CD8-positive, alpha-beta memory T cell (primary cell): ENCODE data around the gene BRK1. TPM values are rescaled to one million over a fixed set of nuclear protein-coding genes. Genes with fewer than 3 reads are reported as not detected.
"Not testable (repeated sequence)": the region's sequence is repeated elsewhere in the genome, so short reads cannot be mapped to it uniquely, and the experiment has no call there.

Experiments used
- CTCF ChIA-PET: fragments of 350-600 bp; sonication (Branson Sonifier 250); formaldehyde crosslinking; loops from one replicate; lab custom pipeline; 2021; ENCODE audit warnings: antibody characterized with exemption; lab: Charles Lee
- POLR2A ChIA-PET: fragments of 350-600 bp; sonication (Branson Sonifier 250); formaldehyde crosslinking; loops from one replicate; lab custom pipeline; 2021; ENCODE audit warnings: antibody characterized with exemption; lab: Charles Lee
- DNase-seq, 5 donors: peaks; one replicate each; pipeline versions ENCODE4 v3.0.0 to v3.0.0-alpha.2; 2020 to 2022; ENCODE audit warnings: mixed read lengths in 1 of 5
- H3K27ac ChIP-seq: one replicate; pipeline ENCODE4 v1.7.0; 2013; ENCODE audit warnings: low read depth, mild to moderate bottlenecking, low read length, moderate library complexity
- H3K27me3 ChIP-seq: 2 replicates; pipeline ENCODE4 v1.7.0; 2013; ENCODE audit warnings: low read length, mild to moderate bottlenecking; ENCODE audit not compliant: insufficient read depth, poor library complexity, severe bottlenecking
- H3K36me3 ChIP-seq: 2 replicates; pipeline ENCODE4 v1.7.0; 2013; ENCODE audit warnings: mild to moderate bottlenecking, low read length, moderate library complexity; ENCODE audit not compliant: insufficient read depth
- H3K4me1 ChIP-seq: 2 replicates; pipeline ENCODE4 v1.7.0; 2013; ENCODE audit warnings: mild to moderate bottlenecking, low read length, moderate library complexity; ENCODE audit not compliant: insufficient read depth
- H3K4me3 ChIP-seq: 2 replicates; pipeline ENCODE4 v1.7.0; 2013; ENCODE audit warnings: mild to moderate bottlenecking, low read length
- H3K9me3 ChIP-seq: 2 replicates; pipeline ENCODE4 v1.7.0; 2013; ENCODE audit warnings: mild to moderate bottlenecking, low read length
- H3K27ac Mint-ChIP-seq, 8 donors: one replicate each; pipeline ENCODE4 v1.8.0; 2020 to 2021; ENCODE audit warnings: mixed read lengths in 8 of 8, mild to moderate bottlenecking in 6 of 8, inconsistent platforms in 3 of 8, moderate library complexity in 3 of 8
- H3K27me3 Mint-ChIP-seq, 2 donors: one replicate each; pipeline ENCODE4 v1.8.0; 2020 to 2021; ENCODE audit warnings: mixed read lengths in 2 of 2, mild to moderate bottlenecking in 1 of 2, moderate library complexity in 1 of 2
- H3K36me3 Mint-ChIP-seq, 3 donors: one replicate each; pipeline ENCODE4 v1.8.0; 2020 to 2021; ENCODE audit warnings: mixed read lengths in 3 of 3, inconsistent platforms in 1 of 3, mild to moderate bottlenecking in 1 of 3
- H3K4me1 Mint-ChIP-seq, 3 donors: one replicate each; pipeline ENCODE4 v1.8.0; 2020 to 2021; ENCODE audit warnings: mixed read lengths in 3 of 3, inconsistent platforms in 1 of 3, mild to moderate bottlenecking in 1 of 3
- H3K4me3 Mint-ChIP-seq, 7 donors: one replicate each; pipeline ENCODE4 v1.8.0; 2020 to 2021; ENCODE audit warnings: mixed read lengths in 7 of 7, mild to moderate bottlenecking in 6 of 7, moderate library complexity in 4 of 7, inconsistent platforms in 2 of 7
- H3K9me3 Mint-ChIP-seq, 5 donors: one replicate each; pipeline ENCODE4 v1.8.0; 2020 to 2022; ENCODE audit warnings: mixed read lengths in 5 of 5, mild to moderate bottlenecking in 3 of 5, moderate library complexity in 2 of 5, inconsistent platforms in 1 of 5
- polyA plus RNA-seq: library from polyadenylated mRNA; unstranded; fragments of 300-500 nt; fragmentation: Illumina TruSeq; gene quantifications from one replicate; pipeline ENCODE4 v1.2.3, GENCODE V29; 2021
- total RNA-seq, 2 experiments: library from RNA; stranded (reverse); gene quantifications; one replicate each; pipeline ENCODE4 v1.2.3, GENCODE V29; 2021

The BRK1 gene
- total and polyA plus RNA-seq, 3 experiments from 2014 or later, result 105 to 230 (median 106) TPM

DNA sequence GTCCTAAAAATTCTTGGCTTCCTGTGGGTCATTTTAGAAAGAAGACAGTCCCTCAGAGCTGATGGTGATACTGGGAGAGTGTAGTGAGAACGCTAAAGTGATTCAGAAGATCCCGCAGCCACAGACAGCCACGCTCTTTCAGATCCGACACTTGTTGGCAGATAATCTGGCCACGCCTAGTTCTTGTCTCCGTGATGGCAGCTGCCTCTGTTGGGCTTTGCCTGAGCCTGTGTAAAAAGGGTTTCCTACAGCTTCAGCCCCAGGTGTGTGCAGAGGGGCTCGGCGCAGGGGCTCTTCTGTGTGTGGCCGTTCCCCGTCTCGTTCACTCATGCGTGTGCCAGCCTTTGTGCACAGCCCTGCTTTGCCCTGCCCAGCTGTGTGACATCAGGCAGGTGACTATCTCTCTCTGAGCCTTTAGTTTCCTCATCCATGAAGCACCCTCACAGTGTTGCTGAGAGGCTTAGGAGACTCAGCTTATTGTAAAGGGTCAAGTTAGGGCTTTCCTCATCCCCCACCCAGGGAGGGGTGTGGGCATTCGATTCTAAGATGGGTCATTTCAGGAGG, 55.5 kb downstream of the BRK1 start:
- H3K27ac ChIP-seq, result no peak overlapping the region
- DNase-seq, result no peak
- POLR2A ChIA-PET, result no interaction called here
- H3K4me3 ChIP-seq, result no peak overlapping the region
- H3K4me1 ChIP-seq, result no peaks in the 10 kb centered on the region
- no peak overlapping the region for H3K27ac Mint-ChIP-seq
- peaks cover 10% of the 10 kb centered on the region for H3K9me3 ChIP-seq
- H3K9me3 Mint-ChIP-seq, result peaks cover 0 to 7% (median 5%) of the 10 kb centered on the region in 5 donors
- H3K4me3 Mint-ChIP-seq, result no peak overlapping the region
- H3K27me3 ChIP-seq, result no peaks in the 10 kb centered on the region
- peaks cover 18 to 36% (median 29%) of the 10 kb centered on the region in 3 donors for H3K4me1 Mint-ChIP-seq
- CTCF ChIA-PET, result interaction anchor here (0.5 to 0.9 kb wide), 2 partner anchors 36 to 230 kb away, joined by 3 read pairs; no protein-coding TSS in a partner anchor
- H3K36me3 ChIP-seq, result no peaks in the 10 kb centered on the region
- H3K27me3 Mint-ChIP-seq, result no peaks in the 10 kb centered on the region
- H3K36me3 Mint-ChIP-seq, result peaks cover 8 to 19% (median 11%) of the 10 kb centered on the region in 3 donors

DNA sequence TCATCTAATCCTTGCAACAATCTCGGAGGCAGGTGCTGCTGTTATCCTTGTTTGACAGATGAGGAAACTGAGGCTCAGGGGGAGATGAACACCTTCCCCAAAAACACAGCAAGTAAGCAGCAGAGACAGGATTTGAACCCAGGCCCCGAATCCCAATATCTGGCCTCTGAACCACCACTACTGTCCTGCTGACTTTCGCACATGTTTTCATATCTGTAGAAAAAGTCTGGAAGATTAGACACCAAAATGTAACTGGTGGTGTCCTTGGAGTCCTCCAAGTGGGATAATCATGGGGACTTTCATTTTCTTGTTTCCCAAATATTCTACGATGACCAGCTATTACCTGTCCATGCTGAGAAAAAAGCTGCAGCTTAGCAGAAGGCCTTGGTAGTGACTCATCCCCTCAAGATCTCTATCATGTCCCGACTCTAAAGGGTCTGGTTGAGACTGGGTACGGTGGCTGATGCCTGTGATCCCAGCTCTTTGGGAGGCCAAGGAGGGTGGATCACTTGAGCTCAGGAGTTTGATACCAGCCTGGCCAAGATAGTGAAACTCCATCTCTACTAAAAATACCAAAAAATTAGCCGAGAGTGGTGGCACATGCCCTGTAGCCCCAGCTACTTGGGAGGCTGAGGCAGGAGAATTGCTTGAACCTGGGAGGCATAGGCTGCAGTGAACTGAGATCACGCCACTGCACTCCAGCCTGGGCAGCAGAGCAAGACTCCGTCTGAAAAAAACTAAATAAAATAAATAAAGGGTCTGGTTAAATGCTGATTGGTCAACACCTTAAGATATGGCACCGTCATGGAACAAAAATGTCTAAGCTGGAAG, 57.8 kb downstream of the BRK1 start:
- peaks cover 0 to 7% (median 5%) of the 10 kb centered on the region in 5 donors for H3K9me3 Mint-ChIP-seq

DNA sequence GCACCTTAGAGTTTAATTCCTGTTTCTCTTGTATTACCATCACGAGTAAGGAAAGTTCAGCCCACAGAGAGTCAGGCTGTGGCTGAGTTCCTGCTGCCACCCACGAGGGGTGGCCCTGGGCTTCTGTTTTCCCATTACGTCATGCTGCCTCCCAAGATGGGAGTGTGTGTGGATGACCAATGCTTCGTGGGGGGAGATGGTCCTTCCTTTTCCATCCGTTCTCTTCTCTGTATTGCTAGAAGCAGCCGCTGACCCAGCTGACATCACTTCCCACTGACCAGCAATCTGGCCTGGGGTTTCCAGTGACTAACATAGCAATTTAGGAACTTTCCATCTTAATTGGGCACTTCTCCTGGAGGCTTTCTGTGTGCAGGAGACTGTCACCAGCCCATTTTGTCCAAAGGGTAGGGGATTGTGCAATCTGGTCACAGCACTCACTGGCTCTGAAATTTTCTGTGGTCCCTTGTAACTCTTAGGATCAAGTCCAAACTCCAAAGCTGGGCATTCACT, 58.5 kb downstream of the BRK1 start:
- Histone ChIP-seq H3K9me3 (peaks cover 5% of the 10 kb centered on the region), H3K27me3 (no peaks in the 10 kb centered on the region), H3K36me3 (no peaks in the 10 kb centered on the region), H3K4me1 (no peaks in the 10 kb centered on the region), H3K27ac (no peak overlapping the region), H3K4me3 (no peak overlapping the region)
- POLR2A ChIA-PET, result no interaction called here
- Mint-ChIP-seq H3K27me3 (no peaks in the 10 kb centered on the region), H3K4me1 (peaks cover 8 to 27% (median 15%) of the 10 kb centered on the region in 3 donors), H3K36me3 (peaks cover 1 to 24% (median 6%) of the 10 kb centered on the region in 3 donors), H3K4me3 (no peak overlapping the region), H3K9me3 (peaks cover 0 to 2% (median under 1%) of the 10 kb centered on the region in 5 donors), H3K27ac (peak overlapping the region in 6 of 8 donors; percentile 54 to 76 (median 66))
- DNase-seq, result no peak
- CTCF ChIA-PET, result interaction anchor here (1.4 kb wide), 2 partner anchors 9 to 33 kb away, joined by 3 to 5 read pairs; partner anchors contain the start of genes IRAK2 and VHL

More for the DNA sequence above, 57.8 kb downstream of the BRK1 start:
- H3K4me1 Mint-ChIP-seq, result peaks cover 9 to 24% (median 20%) of the 10 kb centered on the region in 3 donors
- Histone ChIP-seq H3K4me3 (no peak overlapping the region), H3K27ac (no peak overlapping the region), H3K4me1 (no peaks in the 10 kb centered on the region), H3K36me3 (no peaks in the 10 kb centered on the region), H3K27me3 (no peaks in the 10 kb centered on the region), H3K9me3 (peaks cover 10% of the 10 kb centered on the region)
- H3K27me3 Mint-ChIP-seq, result no peaks in the 10 kb centered on the region
- peak overlapping the region in 4 of 8 donors; percentile 54 to 76 (median 60) for H3K27ac Mint-ChIP-seq
- H3K4me3 Mint-ChIP-seq, result no peak overlapping the region
- H3K36me3 Mint-ChIP-seq, result peaks cover 8 to 24% (median 11%) of the 10 kb centered on the region in 3 donors
- ChIA-PET CTCF (interaction anchor here (1.1 to 1.4 kb wide), 3 partner anchors 8 to 32 kb away, joined by 3 to 5 read pairs (median 5); partner anchors contain the start of genes IRAK2 and VHL), POLR2A (interaction anchor here (0.7 kb wide), 1 partner anchor 83 kb away, joined by 8 read pairs; no protein-coding TSS in a partner anchor)
- DNase-seq, result no peak

DNA sequence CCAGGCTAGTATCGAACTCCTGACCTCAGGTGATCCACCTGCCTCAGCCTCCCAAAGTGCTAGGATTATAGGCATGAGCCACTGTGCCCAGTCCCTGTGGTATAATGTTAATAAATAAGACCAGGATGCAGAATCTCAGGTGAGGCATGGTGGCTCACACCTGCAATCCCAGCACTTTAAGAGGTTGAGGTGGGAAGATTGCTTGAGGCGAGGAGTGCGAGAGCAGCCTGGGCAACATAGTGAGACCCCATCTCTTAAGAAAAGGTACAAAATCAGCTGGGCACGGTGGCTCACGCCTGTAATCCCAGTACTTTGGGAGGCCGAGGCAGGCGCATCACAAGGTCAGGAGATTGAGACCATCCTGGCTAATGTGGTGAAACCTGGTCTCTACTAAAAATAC, 59.9 kb downstream of the BRK1 start:
- H3K27me3 ChIP-seq, H3K4me3 Mint-ChIP-seq, H3K27me3 Mint-ChIP-seq, H3K9me3 ChIP-seq, H3K9me3 Mint-ChIP-seq, CTCF ChIA-PET, H3K36me3 ChIP-seq, H3K4me3 ChIP-seq, DNase-seq, POLR2A ChIA-PET, H3K4me1 ChIP-seq, H3K27ac ChIP-seq: not testable (repeated sequence)
- Mint-ChIP-seq H3K27ac (peak overlapping the region in 1 of 8 donors; percentile 26), H3K36me3 (peaks cover 0 to 29% (median 11%) of the 10 kb centered on the region in 3 donors), H3K4me1 (peaks cover 10 to 25% (median 11%) of the 10 kb centered on the region in 3 donors)

DNA sequence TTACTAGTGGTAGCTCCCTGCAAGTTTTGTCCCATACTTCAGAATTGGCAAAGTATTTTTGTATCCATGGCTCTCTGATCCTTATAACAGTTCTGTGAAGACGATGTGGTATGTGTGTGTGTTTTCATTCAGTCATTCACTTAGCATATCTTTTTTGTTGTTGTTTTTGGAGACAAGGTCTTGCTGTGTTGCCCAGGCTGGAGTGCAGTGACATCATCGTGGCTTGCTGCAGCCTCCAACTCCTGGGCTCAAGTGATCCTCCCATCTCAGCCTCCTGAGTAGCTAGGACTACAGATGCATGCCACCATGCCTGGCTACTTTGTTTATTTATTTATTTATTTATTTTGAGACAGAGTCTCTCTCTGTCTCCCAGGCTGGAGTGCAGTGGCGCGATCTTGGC, 60.7 kb downstream of the BRK1 start:
- DNase-seq, H3K27me3 ChIP-seq, H3K36me3 ChIP-seq, H3K27me3 Mint-ChIP-seq, H3K9me3 Mint-ChIP-seq, POLR2A ChIA-PET, H3K4me1 ChIP-seq, H3K4me3 Mint-ChIP-seq, H3K9me3 ChIP-seq, H3K27ac ChIP-seq, H3K4me3 ChIP-seq: not testable (repeated sequence)
- Mint-ChIP-seq H3K4me1 (peaks cover 10 to 25% (median 12%) of the 10 kb centered on the region in 3 donors), H3K36me3 (peaks cover 0 to 31% (median 10%) of the 10 kb centered on the region in 3 donors), H3K27ac (peak overlapping the region in 3 of 8 donors; percentile 8 to 27 (median 21))
- CTCF ChIA-PET, result interaction anchor here (1.5 kb wide), 1 partner anchor 11 kb away, joined by 5 read pairs; the partner anchor contains the start of gene IRAK2

Other genes starting within 250 kb of the BRK1 start
- gene CIDEC, start 235.4 kb upstream of the BRK1 start, total RNA-seq, result not detected
- not detected for gene CIDEC, start 235.4 kb upstream of the BRK1 start, polyA plus RNA-seq
- 10 to 100 TPM; 55.5 to 59.0 TPM for gene JAGN1, start 225.1 kb upstream of the BRK1 start, total RNA-seq
- 44.4 TPM for gene JAGN1, start 225.1 kb upstream of the BRK1 start, polyA plus RNA-seq
- 1 to 10 TPM in 1 of 2 experiments, under 1 TPM in 1; 0.47 to 1.2 TPM for gene IL17RE, start 212.8 kb upstream of the BRK1 start, total RNA-seq
- 1.2 TPM for gene IL17RE, start 212.8 kb upstream of the BRK1 start, polyA plus RNA-seq
- gene IL17RC, start 198.6 kb upstream of the BRK1 start, total RNA-seq, result under 1 TPM; 0.20 to 0.31 TPM
- 11.0 TPM for gene IL17RC, start 198.6 kb upstream of the BRK1 start, polyA plus RNA-seq
- 10 to 100 TPM; 14.0 to 16.0 TPM for gene CRELD1, start 181.8 kb upstream of the BRK1 start, total RNA-seq
- 24.5 TPM for gene CRELD1, start 181.8 kb upstream of the BRK1 start, polyA plus RNA-seq
- gene PRRT3, start 163.3 kb upstream of the BRK1 start, total RNA-seq, result 10 to 100 TPM; 12.1 to 12.3 TPM
- gene PRRT3, start 163.3 kb upstream of the BRK1 start, polyA plus RNA-seq, result 5.4 TPM
- 10 to 100 TPM; 56.3 to 56.8 TPM for gene EMC3, start 128.8 kb upstream of the BRK1 start, total RNA-seq
- 90.9 TPM for gene EMC3, start 128.8 kb upstream of the BRK1 start, polyA plus RNA-seq
- gene FANCD2, start 89.2 kb upstream of the BRK1 start, total RNA-seq, result 10 to 100 TPM; 55.9 to 56.2 TPM
- gene FANCD2, start 89.2 kb upstream of the BRK1 start, polyA plus RNA-seq, result 6.3 TPM
- not detected for gene FANCD2OS, start 7.4 kb upstream of the BRK1 start, total RNA-seq
- gene FANCD2OS, start 7.4 kb upstream of the BRK1 start, polyA plus RNA-seq, result not detected
- gene VHL, start 26.1 kb downstream of the BRK1 start, total RNA-seq, result 10 to 100 TPM; 38.5 to 38.6 TPM
- 36.4 TPM for gene VHL, start 26.1 kb downstream of the BRK1 start, polyA plus RNA-seq
- 1 to 10 TPM; 5.0 to 5.1 TPM for gene IRAK2, start 49.2 kb downstream of the BRK1 start, total RNA-seq
- gene IRAK2, start 49.2 kb downstream of the BRK1 start, polyA plus RNA-seq, result 10.3 TPM
- gene TATDN2, start 132.8 kb downstream of the BRK1 start, total RNA-seq, result 10 to 100 TPM; 57.6 to 60.0 TPM
- 23.3 TPM for gene TATDN2, start 132.8 kb downstream of the BRK1 start, polyA plus RNA-seq
- under 1 TPM in 1 of 2 experiments, not detected in 1; 0.69 TPM for gene GHRL, start 177.3 kb downstream of the BRK1 start, total RNA-seq
- gene GHRL, start 177.3 kb downstream of the BRK1 start, polyA plus RNA-seq, result 0.16 TPM
- gene SEC13, start 205.4 kb downstream of the BRK1 start, total RNA-seq, result 100 to 1,000 TPM; 110 TPM
- 134 TPM for gene SEC13, start 205.4 kb downstream of the BRK1 start, polyA plus RNA-seq